Stimulated activated CD4-positive, alpha-beta T cell treated with anti-CD3 and anti-CD28 coated beads, Interleukin-15, amount 100 ng/mL, for 1 hour (primary cell): ENCODE data around the gene PRDM16.
"Not testable (repeated sequence)": the region's sequence is repeated elsewhere in the genome, so short reads cannot be mapped to it uniquely, and the experiment has no call there.

Experiments
- DNase-seq, 2 donors: peaks; one replicate each; pipeline ENCODE4 v3.0.0-alpha.2; 2020; ENCODE audit warnings: low read depth in 1 of 2, low spot score in 1 of 2

PRDM16 gene

GRCh38 chr1:3159121-3159520 lies 90.1 kb downstream of the PRDM16 start:
- DNase-seq, result no peak

GRCh38 chr1:3159996-3160395 lies 91.0 kb downstream of the PRDM16 start:
- no peak for DNase-seq

GRCh38 chr1:3160647-3161145 lies 91.7 kb downstream of the PRDM16 start:
- no peak for DNase-seq

GRCh38 chr1:3161176-3161840 lies 92.3 kb downstream of the PRDM16 start:
- DNase-seq, result no peak

GRCh38 chr1:3162322-3162882 lies 93.4 kb downstream of the PRDM16 start:
- DNase-seq, result no peak

GRCh38 chr1:3163356-3163755 lies 94.4 kb downstream of the PRDM16 start:
- no peak for DNase-seq

GRCh38 chr1:3164671-3165070 lies 95.7 kb downstream of the PRDM16 start:
- DNase-seq, result no peak

GRCh38 chr1:3165189-3165588 lies 96.2 kb downstream of the PRDM16 start:
- DNase-seq, result not testable (repeated sequence)

- no peak for DNase-seq
Observed at GRCh38 chr1:3166206-3166918, 97.4 kb downstream of the PRDM16 start.

- DNase-seq, result no peak
Observed at GRCh38 chr1:3167255-3167654, 98.3 kb downstream of the PRDM16 start.

- DNase-seq, result no peak
Observed at GRCh38 chr1:3168678-3169077, 99.7 kb downstream of the PRDM16 start.

GRCh38 chr1:3169665-3170356 lies 100.8 kb downstream of the PRDM16 start:
- DNase-seq, result no peak

- DNase-seq, result no peak
Observed at GRCh38 chr1:3170561-3171453, 101.8 kb downstream of the PRDM16 start.

GRCh38 chr1:3171761-3172160 lies 102.8 kb downstream of the PRDM16 start:
- no peak for DNase-seq

- no peak for DNase-seq
Observed at GRCh38 chr1:3172431-3173380, 103.7 kb downstream of the PRDM16 start.

- no peak for DNase-seq
Observed at GRCh38 chr1:3173381-3173980, 104.5 kb downstream of the PRDM16 start.

GRCh38 chr1:3174487-3175247 lies 105.7 kb downstream of the PRDM16 start:
- no peak for DNase-seq

GRCh38 chr1:3175486-3175885 lies 106.5 kb downstream of the PRDM16 start:
- DNase-seq, result no peak
